Measurements from ENCODE around the gene AGMO.

GRCh38 chr7:15215616-15216015 is 346.2 kb downstream of the AGMO start:
- TF ChIP-seq CTCF (conservative IDR thresholded peaks at IDR 0.05; ENCODE audit: low read depth, low read length) (no peak), EZH2 (IDR thresholded peaks at IDR 0.05; ENCODE audit: low read length, unreplicated experiment) (no peak), EZH2phosphoT487 (IDR thresholded peaks at IDR 0.05; ENCODE audit: borderline replicate concordance, low read length) (no peak)

Data from PC-3 (cell line).